ENCODE data around the gene KIAA1755.

The KIAA1755 gene

DNA sequence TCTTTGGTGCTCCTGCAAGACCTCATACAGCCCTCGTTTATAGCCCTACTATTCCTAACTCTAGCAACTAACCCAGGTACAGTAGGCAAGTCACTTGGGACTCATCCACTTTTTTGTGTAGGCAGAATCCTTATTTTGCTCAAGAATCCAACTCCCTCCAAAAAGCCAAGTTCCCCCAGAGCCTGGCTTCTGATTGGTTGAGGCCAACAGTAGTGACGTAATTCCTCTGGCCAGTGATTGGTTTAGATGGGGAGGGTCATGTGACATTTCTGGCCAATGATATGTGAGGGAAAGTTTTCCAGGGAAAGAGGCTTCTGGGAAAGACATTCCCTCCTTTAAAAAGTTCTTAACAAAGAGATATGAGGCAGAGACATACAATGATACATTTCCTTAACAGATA, 32.1 kb downstream of the KIAA1755 start:
- DNase-seq (ENCODE audit: low read depth): no peak
- no peak overlapping the region for H3K4me3 ChIP-seq (ENCODE audit: low read length)
- TF ChIP-seq, protein P1, sequence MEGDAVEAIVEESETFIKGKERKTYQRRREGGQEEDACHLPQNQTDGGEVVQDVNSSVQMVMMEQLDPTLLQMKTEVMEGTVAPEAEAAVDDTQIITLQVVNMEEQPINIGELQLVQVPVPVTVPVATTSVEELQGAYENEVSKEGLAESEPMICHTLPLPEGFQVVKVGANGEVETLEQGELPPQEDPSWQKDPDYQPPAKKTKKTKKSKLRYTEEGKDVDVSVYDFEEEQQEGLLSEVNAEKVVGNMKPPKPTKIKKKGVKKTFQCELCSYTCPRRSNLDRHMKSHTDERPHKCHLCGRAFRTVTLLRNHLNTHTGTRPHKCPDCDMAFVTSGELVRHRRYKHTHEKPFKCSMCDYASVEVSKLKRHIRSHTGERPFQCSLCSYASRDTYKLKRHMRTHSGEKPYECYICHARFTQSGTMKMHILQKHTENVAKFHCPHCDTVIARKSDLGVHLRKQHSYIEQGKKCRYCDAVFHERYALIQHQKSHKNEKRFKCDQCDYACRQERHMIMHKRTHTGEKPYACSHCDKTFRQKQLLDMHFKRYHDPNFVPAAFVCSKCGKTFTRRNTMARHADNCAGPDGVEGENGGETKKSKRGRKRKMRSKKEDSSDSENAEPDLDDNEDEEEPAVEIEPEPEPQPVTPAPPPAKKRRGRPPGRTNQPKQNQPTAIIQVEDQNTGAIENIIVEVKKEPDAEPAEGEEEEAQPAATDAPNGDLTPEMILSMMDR (conservative IDR thresholded peaks at IDR 0.05; ENCODE audit: low read depth, low read length): no peak

DNA sequence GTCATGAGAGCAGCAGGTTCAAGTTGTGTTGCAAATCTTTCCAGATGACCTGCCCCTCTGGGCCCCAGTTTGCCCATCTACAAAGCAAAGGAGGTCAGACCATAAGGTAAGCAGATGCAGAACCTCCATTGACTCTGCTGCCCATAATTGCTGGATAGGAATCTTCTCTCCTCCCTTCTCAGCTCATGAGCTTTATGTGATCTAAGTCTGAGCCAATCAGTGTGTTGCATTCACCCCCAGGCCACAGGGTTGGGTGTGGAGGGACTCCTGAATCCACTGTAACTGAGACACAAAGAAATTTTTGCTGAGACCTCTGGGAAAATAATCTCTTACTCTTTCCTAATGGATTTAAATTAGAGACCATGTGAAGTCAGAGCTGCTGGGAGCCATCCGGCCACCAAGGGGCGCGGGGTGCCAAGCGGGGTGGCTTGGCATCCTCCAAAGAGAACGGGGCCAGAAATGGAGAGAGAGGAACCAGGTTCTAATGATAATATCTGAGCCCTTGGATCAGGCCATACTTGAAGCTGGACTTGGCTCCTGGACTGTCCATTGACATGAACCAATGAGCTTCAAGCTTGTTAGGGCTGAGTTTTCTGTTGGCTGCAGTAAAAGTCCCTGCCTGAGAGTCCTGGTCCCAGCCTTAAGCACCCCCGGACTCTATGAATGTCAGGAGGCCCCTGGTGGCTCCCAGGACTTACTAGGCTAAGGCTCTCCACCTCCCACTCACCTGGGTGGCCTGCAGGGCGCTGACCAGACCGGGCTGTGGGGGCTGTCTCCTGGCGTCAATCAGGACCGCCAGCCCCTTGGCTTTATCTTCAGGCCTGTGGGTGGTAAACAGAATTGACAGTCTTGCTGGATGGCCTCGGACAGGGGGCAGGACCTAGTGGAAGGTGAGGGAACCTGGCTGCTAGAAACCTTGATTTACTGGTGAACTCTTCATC, 32.8 kb downstream of the KIAA1755 start:
- TF ChIP-seq, protein P1 (conservative IDR thresholded peaks at IDR 0.05; ENCODE audit: low read depth, low read length): no peak
- H3K4me3 ChIP-seq (ENCODE audit: low read length): no peak overlapping the region
- DNase-seq (ENCODE audit: low read depth): no peak

GRCh38 chr20:38226553-38226952, 34.0 kb downstream of the KIAA1755 start:
- TF ChIP-seq, protein P1 (conservative IDR thresholded peaks at IDR 0.05; ENCODE audit: low read depth, low read length): no peak
- no peak overlapping the region for H3K4me3 ChIP-seq (ENCODE audit: low read length)
- no peak for DNase-seq (ENCODE audit: low read depth)

DNA sequence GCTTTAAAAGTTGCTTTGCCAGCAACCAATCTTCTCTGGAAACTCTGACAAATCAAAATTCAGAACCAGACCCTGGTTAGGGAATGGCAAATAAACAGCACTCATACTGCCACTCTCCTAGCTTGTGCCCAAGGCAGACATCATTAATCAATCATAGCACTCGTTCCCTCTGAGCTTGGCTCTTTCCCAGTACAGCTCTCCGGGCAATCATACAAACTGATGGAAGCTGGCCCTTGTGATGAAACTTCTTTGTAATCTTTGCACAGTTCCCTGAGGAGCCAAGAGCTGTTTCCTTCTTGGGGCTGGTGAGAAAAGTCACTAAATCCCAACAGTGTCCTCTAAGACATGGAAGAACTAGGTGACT, 34.7 kb downstream of the KIAA1755 start:
- DNase-seq (ENCODE audit: low read depth): no peak
- no peak overlapping the region for H3K4me3 ChIP-seq (ENCODE audit: low read length)
- TF ChIP-seq, protein P1 (conservative IDR thresholded peaks at IDR 0.05; ENCODE audit: low read depth, low read length): no peak

GRCh38 chr20:38225240-38225899, 35.2 kb downstream of the KIAA1755 start:
- TF ChIP-seq, protein P1 (conservative IDR thresholded peaks at IDR 0.05; ENCODE audit: low read depth, low read length): no peak
- no peak for DNase-seq (ENCODE audit: low read depth)
- H3K4me3 ChIP-seq (ENCODE audit: low read length): no peak overlapping the region

DNA sequence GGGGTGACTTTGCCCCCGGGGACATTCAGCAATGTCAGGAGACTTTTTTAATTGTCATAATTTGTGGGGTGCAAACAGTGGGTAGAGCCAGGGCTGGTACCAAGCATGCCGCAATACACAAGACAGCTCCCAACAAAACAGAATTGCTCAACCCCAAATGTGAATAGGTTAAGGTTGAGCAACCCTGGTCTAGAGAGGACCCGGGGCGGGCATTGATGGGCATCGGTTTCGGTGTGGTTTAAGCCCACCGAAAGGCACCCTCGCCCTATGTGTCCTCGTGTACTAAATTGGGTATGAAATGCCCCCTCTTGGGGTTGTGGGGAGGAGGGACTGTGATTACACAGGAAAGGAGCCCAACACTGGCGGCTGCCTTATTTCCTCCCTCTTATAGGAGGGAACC, 36.0 kb downstream of the KIAA1755 start:
- DNase-seq (ENCODE audit: low read depth): no peak

More for the DNA sequence above, 36.0 kb downstream of the KIAA1755 start:
- TF ChIP-seq, protein P1 (conservative IDR thresholded peaks at IDR 0.05; ENCODE audit: low read depth, low read length): no peak
- no peak overlapping the region for H3K4me3 ChIP-seq (ENCODE audit: low read length)

All from retinal pigment epithelial cell (primary cell).